ENCODE data around the gene FTO. TPM values are rescaled to one million over a fixed set of nuclear protein-coding genes. Genes with fewer than 3 reads are reported as not detected.
A peak's percentile ranks its signal among the peaks of the same experiment; 100 is the strongest.

The FTO gene
- total and polyA plus RNA-seq, 2 of the 13 experiments (the other 11 are each of a cell fraction or from before 2014, with no cell fraction given) = 41.6 to 55.8 TPM

DNA sequence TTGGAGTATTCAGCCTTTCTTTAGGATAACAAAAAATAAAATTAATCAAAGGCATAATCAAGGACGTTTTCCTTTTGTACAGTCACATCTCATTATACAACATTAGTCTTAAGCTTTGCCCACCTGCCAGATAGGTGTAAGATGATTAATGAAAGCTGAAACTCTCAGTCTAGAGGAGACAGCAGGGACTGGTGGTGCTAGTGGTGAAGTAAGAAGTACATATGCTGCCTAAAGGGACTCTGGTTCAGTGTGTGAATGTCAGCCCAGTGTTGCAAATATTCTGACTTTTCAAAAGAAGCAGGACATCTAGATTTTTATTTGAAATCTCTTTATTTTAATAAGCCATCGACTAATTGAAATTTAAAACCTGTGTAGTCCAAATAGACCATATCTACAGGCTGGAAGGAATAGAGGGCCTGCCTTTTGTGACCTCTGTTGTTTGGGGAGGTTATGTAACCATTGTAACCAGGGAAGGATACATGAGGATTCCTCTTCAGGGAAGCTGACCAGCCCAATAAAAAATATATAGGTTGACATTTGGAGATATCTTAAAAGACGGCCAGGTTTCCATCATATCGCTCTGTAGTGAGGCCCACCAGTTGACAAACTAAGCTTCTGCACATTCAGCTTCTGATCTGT lies 54.1 kb downstream of the FTO start:
- ChIA-PET CTCF (ENCODE audit: low intra/inter-chr PET ratio, low total read pairs) (no interaction called here), POLR2A (no interaction called here)
- FAIRE-seq = peak; percentile 56
- TF ChIP-seq GLI4 (CRISPR knock-in tag; IDR thresholded peaks at IDR 0.05; ENCODE audit: borderline replicate concordance) = no peak
- TF ChIP-seq XRCC5 (optimal IDR thresholded peaks at IDR 0.05; ENCODE audit: low read length) = no peak
- no peak for TF ChIP-seq RBAK (CRISPR knock-in tag; IDR thresholded peaks at IDR 0.05)
- no peak for TF ChIP-seq SOX6 (IDR thresholded peaks at IDR 0.05)
- peak; percentile 64; the same call in 1 of the 2 replicates for TF ChIP-seq SOX6 (CRISPR knock-in tag; IDR thresholded peaks at IDR 0.05)
- TF ChIP-seq ZNF512B (CRISPR knock-in tag; IDR thresholded peaks at IDR 0.05; ENCODE audit: borderline replicate concordance) = no peak
- no peak for TF ChIP-seq ZNF232 (CRISPR knock-in tag; IDR thresholded peaks at IDR 0.05; ENCODE audit: borderline replicate concordance)
- no peak for TF ChIP-seq ZNF335 (CRISPR knock-in tag; IDR thresholded peaks at IDR 0.05)
- no peak for TF ChIP-seq HNF4G (IDR thresholded peaks at IDR 0.05; ENCODE audit: borderline replicate concordance, low read depth, low read length)
- TF ChIP-seq HNF4G (CRISPR knock-in tag; IDR thresholded peaks at IDR 0.05; ENCODE audit: borderline replicate concordance, low read depth) = no peak
- no peak; the same call in 1 of the 2 replicates for TF ChIP-seq BCL6 (CRISPR knock-in tag; IDR thresholded peaks at IDR 0.05)
- TF ChIP-seq HMG20B (CRISPR knock-in tag; conservative IDR thresholded peaks at IDR 0.05) = no peak
- no peak for TF ChIP-seq RAD51 (IDR thresholded peaks at IDR 0.05; ENCODE audit: borderline replicate concordance)
- no peak for TF ChIP-seq ZNF619 (CRISPR knock-in tag; IDR thresholded peaks at IDR 0.05)
- TF ChIP-seq ZBTB26 (CRISPR knock-in tag; IDR thresholded peaks at IDR 0.05; ENCODE audit: borderline replicate concordance) = no peak
- TF ChIP-seq, protein P1, sequence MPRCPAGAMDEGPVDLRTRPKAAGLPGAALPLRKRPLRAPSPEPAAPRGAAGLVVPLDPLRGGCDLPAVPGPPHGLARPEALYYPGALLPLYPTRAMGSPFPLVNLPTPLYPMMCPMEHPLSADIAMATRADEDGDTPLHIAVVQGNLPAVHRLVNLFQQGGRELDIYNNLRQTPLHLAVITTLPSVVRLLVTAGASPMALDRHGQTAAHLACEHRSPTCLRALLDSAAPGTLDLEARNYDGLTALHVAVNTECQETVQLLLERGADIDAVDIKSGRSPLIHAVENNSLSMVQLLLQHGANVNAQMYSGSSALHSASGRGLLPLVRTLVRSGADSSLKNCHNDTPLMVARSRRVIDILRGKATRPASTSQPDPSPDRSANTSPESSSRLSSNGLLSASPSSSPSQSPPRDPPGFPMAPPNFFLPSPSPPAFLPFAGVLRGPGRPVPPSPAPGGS (CRISPR knock-in tag; IDR thresholded peaks at IDR 0.05) = no peak
- TF ChIP-seq ZNF652 (CRISPR knock-in tag; IDR thresholded peaks at IDR 0.05; ENCODE audit: borderline replicate concordance, low read depth) = no peak

More for the DNA sequence above, 54.1 kb downstream of the FTO start:
- H2AFZ ChIP-seq (ENCODE audit: low read length) = peak overlapping the region; percentile 46
- intact Hi-C loops (cut with micrococcal nuclease; ENCODE audit: unreplicated experiment) (loop anchor here (5.0 kb wide), 1 partner anchor 56 kb away; the partner anchor contains the start of genes FTO and RPGRIP1L), in situ Hi-C loops (cut with HindIII; ENCODE audit: extremely low pct_ligation_motif_present, low pct_unique_long_range_greater_than_20kb) (loop anchor here (25.0 kb wide), 1 partner anchor 429 kb away; no protein-coding TSS in a partner anchor)
- peaks cover 42% of the 10 kb centered on the region for H3K79me2 ChIP-seq (ENCODE audit: insufficient read depth, low read length)
- no peaks in the 10 kb centered on the region for H3K36me3 ChIP-seq (replicated peaks in 1 of 2; ENCODE audit: control insufficient read depth in 1 of 2, insufficient read depth in 2 of 2, low read length in 2 of 2)
- no TSS peak for BruUV-seq (replicated peaks)
- ATAC-seq (peak; percentile 74), DNase-seq (ENCODE audit: low spot score) (no peak)
- no peaks in the 10 kb centered on the region for H3K27me3 ChIP-seq (ENCODE audit: control insufficient read depth in 1 of 2, insufficient read depth in 2 of 2, low read length in 2 of 2)
- H3K4me1 ChIP-seq (ENCODE audit: insufficient read depth, low read length) = peaks cover 88% of the 10 kb centered on the region
- peak overlapping the region; percentile 57 for H3K27ac ChIP-seq (ENCODE audit: extremely low read length, insufficient read depth, low read length)
- no peaks in the 10 kb centered on the region for H3K9me3 ChIP-seq (ENCODE audit: low read length)
- H3K9ac ChIP-seq (ENCODE audit: insufficient read depth, low read depth, low read length) = peak overlapping the region; percentile 35
- H4K20me1 ChIP-seq (ENCODE audit: insufficient read depth, low read length) = no peaks in the 10 kb centered on the region
- 30% methylated on average over 4 of the region's 4 CpGs for WGBS (ENCODE audit: low lambda C conversion rate)
- H3K4me2 ChIP-seq (ENCODE audit: low read depth, low read length) = peak overlapping the region; percentile 36
- H3K4me3 ChIP-seq (replicated peaks in 1 of 3; ENCODE audit: insufficient read depth in 1 of 3, low read depth in 2 of 3, low read length in 3 of 3) = 0 out of 6 replicates have a peak overlapping the region, but pooled peaks of 1 of the 3 experiments have one; percentile 3
